Measurements from ENCODE around the gene MORF4L2.

GRCh38 chrX:103686199-103687072, at the start of gene MORF4L2:
- TF ChIP-seq, protein P1, sequence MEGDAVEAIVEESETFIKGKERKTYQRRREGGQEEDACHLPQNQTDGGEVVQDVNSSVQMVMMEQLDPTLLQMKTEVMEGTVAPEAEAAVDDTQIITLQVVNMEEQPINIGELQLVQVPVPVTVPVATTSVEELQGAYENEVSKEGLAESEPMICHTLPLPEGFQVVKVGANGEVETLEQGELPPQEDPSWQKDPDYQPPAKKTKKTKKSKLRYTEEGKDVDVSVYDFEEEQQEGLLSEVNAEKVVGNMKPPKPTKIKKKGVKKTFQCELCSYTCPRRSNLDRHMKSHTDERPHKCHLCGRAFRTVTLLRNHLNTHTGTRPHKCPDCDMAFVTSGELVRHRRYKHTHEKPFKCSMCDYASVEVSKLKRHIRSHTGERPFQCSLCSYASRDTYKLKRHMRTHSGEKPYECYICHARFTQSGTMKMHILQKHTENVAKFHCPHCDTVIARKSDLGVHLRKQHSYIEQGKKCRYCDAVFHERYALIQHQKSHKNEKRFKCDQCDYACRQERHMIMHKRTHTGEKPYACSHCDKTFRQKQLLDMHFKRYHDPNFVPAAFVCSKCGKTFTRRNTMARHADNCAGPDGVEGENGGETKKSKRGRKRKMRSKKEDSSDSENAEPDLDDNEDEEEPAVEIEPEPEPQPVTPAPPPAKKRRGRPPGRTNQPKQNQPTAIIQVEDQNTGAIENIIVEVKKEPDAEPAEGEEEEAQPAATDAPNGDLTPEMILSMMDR (IDR thresholded peaks at IDR 0.05), result no peak
- no peak for TF ChIP-seq ZFX (IDR thresholded peaks at IDR 0.05; ENCODE audit: borderline replicate concordance)
